Inflammatory macrophage treated with lipopolysaccharide for 1 hour (primary cell): ENCODE data around the gene FBRSL1.
"Not testable (repeated sequence)": the region's sequence is repeated elsewhere in the genome, so short reads cannot be mapped to it uniquely, and the experiment has no call there.

ENCODE experiments used
- DNase-seq, 2 donors: peaks; one replicate each; pipeline ENCODE4 v3.0.0-alpha.2; 2020 to 2022

Gene FBRSL1

DNA sequence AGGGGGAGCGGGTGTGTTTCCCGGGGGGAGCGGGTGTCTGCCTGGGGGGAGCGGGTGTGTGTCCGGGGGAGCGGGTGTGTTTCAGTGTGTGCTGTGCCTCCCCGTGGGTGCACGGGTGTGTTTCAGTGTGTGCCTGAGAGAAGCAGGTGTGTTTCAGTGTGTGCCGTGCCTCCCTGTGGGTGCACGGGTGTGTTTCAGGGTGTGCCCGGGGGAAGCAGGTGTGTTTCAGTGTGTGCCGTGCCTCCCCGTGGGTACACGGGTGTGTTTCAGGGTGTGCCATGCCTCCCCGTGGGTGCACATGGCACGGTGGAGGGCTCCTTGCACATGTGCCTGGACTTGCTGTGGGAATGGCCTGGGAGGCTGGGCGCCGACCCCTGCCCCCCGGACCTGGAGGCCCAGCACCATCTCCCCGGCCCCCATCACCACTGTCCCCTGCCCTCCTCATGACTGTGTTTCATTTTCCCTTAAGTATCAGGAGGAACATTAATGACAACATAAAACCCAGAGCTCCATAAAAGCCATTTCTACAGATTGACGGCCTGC is 38.7 kb downstream of the FBRSL1 start:
- DNase-seq, result no peak

DNA sequence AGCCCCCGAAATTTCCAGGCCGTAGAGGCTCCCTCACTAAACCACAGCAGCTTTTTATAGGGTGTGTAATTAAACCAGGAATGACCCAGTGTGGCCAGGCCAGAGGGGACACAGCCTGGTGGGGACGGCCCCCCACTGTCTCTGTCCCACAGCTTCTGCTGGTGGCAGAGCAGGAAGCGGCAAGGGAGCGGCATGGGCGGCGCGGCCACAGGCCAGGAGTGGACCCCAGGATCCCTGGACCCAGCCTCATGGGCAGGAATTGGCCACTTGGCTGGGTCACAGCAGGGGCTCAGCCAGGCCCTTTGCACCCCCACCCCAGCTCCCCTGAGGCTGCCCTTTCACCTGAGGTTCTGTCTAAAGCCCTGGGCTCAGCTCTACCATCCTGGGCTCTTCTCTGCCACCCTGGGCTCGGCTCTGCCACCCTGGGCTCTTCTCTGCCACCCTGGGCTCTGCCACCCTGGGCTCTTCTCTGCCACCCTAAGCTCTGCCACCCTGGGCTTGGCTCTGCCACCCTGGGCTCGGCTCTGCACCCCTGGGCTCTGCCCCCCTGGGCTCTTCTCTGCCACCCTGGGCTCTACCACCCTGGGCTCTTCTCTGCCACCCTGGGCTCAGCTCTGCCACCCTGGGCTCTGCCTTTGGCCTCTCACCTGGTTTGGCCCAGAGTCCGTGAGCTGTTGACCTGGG is 39.3 kb downstream of the FBRSL1 start:
- no peak for DNase-seq

DNA sequence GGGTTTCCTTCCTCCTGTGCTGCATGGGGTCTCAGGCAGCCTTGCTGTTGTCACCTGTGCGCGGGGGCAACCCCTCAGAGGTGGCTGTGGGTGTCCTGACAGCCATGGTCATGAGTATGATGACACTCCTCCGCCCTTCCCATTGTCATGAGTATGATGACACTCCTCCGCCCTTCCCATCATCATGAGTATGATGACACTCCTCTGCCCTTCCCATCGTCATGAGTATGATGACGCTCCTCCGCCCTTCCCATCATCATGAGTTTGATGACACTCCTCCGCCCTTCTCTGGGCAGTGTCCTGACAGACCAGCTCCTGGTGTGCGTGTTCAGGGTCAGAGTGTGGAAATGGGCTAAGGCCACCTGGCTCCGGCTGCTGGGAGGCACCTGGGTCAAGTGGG is 40.0 kb downstream of the FBRSL1 start:
- DNase-seq, result peak; percentile 74 to 83

DNA sequence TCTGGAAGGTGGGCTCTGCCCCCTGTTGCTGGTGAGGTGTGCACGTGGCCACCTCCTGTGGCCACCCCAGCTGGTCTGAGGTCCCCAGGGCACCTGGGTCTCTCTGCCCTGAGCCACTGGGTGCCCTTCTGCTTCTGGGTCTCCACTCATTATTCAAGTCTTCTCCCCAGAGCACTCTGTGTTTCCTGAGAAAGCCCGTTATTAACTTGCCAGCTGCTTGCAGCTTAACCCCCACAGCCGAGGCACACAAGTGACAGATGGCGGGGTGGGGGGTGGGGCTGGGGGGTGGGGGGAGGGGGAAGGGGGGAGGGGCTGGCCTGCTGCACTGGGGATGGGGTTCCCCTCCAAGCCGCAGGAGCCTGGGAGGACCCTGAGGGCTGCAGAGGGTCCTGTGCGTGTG is 40.5 kb downstream of the FBRSL1 start:
- DNase-seq, result no peak

DNA sequence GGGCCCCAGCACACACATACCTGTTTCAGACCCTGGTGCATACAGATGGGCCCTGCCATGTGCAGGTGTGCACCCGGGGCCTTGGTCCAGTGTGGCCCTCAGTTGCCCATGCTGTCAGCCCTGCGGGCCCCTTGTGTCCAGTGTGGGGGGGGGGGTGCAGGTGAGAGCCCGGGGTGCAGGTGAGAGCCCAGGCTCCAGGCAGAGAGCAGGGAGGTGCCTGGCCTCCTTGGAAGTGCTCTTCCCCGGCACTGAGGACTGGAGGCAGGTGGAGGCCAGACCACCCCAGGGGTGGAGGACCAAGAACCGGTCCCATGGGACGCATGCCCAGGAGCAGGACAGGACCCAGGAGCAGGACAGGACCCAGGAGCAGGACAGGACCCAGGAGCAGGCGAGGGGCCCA is 40.9 kb downstream of the FBRSL1 start:
- DNase-seq, result no peak

DNA sequence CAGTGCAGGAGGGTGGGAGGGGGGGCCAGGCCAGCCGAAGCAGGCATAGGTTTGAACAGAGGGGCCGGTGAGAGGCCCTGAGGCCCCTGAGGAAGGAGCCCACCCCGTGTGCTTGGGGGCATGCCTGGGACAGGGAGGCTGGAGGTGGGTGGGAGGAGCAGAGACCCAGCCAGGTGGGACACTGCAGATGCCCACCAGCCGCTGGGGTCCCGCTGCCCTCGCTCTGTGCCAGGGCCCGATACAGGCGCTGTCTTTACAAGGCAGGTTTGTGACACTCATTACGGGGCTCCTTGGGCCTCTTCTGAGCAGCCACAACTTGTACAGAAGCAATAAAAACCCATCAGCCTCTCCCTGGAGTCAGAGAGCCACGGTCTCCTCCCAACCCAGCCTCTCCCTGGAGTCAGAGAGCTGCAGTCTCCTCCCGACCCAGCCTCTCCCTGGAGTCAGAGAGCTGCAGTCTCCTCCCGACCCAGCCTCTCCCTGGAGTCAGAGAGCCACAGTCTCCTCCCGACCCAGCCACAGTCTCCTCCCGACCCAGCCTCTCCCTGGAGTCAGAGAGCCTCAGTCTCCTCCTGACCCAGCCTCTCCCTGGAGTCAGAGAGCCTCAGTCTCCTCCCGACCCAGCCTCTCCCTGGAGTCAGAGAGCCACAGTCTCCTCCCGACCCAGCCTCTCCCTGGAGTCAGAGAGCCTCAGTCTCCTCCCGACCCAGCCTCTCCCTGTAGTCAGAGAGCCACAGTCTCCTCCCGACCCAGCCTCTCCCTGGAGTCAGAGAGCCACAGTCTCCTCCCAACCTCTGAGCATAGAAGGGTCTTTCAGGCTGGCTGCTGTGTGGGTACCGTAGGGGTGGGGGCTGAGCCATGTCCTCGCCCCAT is 43.0 kb downstream of the FBRSL1 start:
- DNase-seq, result not testable (repeated sequence)

DNA sequence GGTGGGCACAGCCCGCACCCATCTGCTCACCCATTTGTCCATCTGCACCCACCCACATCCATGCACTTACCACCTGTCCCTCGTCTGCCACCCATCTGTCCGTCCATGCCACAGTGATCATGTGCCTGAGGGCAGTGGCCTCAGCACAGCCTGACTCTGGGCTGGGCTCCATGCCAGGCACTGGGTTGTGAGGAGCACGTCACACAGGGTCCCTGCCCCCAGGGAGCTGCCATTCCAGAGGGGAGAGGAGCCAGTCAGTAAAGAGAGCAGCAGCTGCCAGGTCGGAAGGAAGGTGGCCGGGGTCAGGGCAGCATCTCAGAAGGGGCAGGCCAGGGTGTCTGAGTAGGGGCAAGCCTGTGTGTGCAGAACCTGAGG is 43.6 kb downstream of the FBRSL1 start:
- no peak for DNase-seq

DNA sequence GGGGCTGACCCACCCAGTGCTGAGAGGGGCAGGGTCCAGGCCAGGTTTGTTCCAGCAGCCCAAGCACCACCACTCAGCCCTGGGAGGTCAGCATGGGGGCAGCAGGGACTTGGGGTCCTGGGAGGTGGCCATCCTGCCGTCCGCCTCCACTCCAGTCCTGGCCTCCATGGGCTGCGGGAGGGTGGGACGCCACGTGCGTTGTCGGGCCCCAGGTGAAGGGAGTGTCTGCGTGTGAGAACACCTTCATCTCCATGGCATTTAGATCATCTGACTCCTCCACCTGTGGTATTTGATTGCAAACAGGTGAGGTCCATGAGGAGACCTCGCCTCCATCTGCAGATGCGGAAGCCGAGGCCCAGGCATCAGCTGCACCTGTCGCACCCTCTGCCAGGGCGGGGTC is 44.1 kb downstream of the FBRSL1 start:
- no peak for DNase-seq

DNA sequence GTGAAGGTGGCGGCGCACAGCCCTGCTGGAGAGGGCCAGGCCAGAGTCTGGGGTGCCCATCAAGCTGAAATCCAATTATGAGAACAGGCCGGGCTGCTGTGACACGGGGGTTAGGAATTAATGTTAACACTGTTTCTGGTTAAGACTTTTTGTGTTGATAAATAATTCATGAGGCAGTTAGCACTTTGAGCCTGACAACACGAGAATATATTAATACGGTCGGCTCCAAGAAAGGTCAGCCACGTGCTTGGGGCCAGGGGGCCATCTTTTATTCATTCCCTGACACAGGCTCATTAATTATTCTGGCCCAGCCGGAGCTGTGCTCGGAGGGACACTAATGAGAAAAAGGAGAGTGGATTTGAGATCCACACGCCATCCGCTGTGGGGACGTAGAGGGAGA is 45.1 kb downstream of the FBRSL1 start:
- no peak for DNase-seq

DNA sequence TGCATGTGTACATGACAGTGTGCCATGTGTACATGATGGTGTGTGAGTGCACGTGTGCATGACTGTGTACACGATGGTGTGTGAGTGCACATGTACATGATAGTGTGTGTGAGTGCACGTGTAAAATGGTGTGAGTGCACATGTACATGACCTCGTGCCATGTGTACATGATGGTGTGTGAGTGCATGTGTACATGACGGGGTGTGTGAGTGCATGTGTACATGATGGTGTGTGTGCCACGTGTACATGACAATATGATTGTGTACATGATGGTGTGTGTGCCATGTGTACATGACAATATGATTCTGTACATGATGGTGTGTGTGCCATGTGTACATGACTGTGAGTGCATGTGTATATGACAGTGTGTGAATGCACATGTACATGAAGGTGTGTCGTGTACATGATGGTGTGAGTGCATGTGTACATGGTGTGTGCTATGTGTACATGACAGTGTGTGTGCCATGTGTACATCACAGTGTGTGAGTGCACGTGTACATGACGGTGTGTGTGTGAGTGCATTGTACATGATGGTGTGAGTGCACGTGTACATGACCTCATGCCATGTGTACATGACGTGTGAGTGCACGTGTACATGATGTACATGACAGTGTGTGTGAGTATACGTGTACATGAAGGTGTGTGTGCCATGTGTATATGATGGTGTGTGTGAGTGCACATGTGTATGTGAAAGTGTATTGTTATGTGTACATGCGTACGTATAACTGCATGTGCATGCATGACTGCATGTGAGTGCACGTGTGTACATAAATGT is 46.3 kb downstream of the FBRSL1 start:
- DNase-seq, result no peak

DNA sequence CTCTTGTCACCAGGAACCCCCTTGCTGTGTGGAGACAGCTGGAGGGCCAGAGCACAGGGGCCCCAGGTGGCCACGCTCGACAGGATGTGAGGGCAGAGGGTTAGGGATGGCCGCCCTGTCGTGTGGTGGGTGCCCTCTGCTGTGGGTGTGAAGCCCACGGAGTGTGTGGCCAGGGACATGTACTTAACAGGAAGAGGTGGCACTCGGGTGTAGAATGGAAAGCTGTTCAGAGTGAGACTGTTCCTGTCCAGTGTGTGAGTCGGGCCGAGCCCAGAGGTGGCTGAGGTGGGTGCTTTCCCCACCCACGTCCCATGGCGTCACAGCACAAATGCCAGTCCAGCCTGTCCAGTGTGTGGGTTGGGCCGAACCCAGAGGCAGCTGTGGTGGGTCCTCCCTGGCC is 47.1 kb downstream of the FBRSL1 start:
- DNase-seq, result peak in 1 of 2 donors; percentile 12

DNA sequence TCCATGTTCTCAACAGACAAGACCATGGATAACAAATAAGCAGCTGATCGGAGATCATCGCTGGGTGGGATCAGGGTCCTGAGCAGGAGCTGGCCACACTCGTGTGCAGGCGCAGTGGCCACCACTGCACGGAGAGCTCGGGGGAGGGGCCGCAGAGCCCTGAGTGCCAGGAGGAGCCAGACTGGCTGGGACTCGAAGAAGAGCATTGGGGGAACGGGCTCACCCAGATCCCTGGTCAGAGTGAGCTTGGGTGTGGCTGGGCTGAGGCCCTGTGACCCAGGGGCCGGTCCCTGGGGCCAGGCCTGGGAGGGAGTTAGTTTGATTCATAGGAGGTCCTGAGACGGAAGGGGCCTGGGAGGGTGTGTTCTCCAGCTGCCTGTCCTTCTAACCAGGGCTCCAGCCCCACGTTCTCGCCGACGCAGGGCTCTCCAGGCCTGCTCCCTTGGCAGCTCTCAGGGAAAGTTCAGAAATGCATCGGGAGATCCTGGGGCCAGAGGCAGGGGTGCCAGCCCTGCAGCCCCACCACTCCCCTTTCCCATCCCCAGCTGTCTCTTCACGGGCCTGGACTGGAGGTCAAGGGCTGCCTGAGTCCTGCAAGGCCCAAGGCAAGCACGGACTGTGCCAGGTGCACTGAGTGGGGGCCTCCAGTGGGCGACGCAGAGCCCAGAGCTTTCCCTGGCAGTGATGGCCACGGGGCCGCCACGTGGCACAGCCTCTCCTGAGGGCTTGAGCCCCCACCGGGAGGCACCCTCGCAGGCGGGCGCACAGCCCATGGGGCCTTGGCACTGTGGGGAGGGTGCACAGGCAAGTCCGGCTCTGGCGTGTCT is 48.1 kb downstream of the FBRSL1 start:
- no peak for DNase-seq

DNA sequence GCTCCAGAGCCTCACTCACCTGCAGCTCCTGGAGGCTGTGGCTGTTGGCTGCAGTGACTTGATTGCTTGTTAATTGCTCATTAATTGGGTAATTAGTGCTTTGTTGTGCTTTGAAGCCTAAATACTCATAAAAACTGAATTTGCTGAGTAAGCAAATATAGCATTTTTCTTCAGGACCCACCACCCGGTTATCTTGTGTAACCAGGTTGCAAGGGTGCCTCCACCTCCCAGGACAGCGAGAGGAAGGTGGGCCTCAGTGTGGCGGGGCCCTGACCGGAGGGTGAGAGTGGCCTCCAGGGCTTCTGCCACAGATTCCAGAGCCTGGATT is 48.7 kb downstream of the FBRSL1 start:
- DNase-seq, result no peak

DNA sequence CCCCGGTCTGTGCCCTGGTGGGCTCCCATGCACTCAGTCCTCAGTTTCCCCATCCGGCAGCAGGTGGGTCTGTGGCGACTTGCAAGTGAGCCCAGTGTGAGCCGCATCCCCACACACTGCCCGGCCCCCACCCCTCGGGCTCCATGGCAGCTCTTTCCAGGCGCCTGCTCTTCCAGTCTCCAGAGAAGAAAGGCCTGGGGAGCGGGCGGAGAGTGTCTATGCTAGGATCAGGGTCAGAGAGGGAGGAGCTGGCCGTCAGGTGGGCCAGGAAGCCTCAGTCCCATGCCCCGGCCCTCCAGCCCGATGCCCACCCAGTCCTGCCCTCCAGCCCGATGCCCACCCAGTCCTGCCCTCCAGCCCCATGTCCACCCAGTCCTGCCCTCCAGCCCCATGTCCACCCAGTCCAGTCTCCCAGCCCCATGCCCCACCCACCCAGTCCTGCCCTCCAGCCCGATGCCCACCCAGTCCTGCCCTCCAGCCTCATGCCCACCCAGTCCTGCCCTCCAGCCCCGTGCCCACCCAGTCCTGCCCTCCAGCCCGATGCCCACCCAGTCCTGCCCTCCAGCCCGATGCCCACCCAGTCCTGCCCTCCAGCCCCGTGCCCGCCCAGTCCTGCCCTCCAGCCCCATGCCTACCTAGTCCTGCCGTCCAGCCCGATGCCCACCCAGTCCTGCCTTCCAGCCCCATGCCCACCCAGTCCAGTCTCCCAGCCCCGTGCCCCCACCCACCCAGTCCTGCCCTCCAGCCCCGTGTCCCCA is 49.2 kb downstream of the FBRSL1 start:
- no peak for DNase-seq

DNA sequence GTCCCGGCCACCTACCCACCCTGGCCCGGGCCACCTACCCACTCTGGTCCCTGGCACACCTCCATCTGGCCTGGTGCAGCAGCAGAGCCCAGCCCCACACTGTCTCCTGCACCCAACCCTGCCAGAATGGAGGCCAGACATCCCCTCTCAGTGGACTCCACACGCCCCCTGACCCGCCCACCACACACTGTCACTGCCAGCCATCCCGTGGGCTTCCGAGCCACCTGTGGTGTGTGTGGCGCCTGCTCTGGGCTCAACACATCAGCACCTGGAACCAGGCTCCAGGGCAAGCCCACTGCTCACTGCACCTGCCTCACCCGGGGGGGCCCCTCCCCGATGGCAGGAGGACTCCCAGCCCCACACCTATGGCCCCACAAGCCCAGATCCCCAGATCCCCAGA is 50.5 kb downstream of the FBRSL1 start:
- no peak for DNase-seq

DNA sequence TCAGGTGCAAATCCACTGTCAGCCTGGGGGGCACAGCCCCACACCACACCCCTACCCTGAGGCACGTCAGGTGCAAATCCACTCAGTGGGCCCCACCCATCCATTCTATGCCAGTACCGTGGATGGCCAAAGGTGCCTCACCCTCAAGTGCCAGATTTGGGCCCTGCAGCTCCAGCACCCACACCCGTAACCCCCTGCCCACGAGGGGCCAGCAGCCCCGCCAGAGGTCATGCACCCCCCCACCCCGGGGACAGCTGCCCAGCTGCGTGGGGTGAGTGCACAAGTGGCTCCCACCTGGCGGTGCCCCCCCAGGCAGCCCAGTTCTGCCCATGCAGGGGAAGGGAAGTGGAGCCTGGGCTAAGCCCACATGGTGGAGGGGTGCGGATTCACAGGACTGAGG is 51.2 kb downstream of the FBRSL1 start:
- no peak for DNase-seq

DNA sequence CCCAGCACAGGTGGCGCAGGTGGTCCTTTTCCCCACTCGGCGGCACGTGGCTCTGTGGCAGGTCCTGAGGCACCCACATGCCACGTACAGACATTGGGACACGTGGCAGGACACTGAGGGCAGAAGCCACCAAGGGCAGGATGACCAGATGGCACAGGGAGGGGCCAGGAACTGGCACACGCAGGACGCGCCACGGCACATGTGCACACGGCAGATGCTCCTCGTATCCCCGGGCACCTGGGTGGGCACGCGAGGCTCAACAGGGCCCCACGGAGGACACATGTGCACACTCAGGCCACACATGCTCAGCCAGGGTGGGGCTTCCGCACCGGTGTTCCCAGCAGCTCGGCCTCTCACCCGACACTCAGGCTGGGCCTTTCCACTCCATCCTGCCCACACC is 52.0 kb downstream of the FBRSL1 start:
- no peak for DNase-seq

DNA sequence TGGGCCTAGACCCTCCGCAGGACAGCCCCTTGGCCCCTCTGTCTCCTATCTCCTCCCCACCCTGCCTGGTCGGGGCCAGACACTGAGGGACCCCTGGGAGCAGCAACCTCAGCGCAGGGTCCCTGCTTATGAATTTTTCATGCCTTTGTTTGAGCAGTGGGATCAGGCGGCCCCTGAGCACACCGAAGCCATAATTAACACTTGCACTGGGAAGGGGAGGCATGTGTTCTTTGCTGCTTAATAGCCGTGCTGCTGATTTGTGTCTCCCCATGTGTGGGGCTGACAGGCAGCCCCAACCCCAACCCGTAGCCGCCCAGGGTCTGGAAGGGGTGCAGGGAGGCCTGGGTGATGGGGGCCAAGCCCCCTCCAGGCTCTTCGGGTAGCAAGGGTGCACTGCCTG is 52.7 kb downstream of the FBRSL1 start:
- no peak for DNase-seq

DNA sequence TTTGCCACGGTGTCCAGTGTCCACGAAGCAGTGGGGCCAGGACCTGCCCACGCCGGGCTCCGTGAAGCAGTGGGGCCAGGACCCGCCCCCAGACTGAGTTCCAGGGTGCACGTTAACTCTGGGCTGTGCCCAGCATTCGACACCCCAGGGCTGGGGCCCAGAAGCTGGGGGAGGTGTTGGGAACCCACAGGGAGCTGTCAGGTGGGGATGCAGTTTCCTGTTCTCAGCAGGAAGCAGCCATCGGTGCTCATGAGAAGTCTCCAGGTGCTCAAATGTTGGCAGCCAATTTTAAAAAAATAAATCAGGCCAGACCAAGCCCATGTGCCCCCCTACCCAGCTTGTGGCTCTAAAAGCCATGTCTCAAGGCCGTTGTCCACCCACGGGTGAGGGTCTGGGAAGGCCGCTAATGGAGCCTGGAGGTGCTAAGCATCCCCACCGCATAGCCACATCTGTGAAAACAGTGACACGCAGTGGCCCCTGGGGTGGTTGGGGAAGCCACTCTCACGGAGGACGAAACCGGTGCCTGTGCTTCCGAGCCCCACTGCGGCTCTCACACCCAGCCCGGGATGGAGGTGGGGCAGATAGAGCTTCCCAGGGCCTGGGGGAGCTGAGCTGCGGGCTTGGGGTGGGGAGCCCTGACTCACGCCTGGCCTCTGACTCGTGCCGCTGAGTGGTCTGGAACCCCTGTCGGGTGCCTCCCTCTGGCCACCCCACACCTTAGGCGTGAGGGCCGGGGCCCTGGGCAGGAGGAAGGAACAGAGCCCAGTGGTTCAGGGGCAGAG is 53.5 kb downstream of the FBRSL1 start:
- DNase-seq, result no peak

DNA sequence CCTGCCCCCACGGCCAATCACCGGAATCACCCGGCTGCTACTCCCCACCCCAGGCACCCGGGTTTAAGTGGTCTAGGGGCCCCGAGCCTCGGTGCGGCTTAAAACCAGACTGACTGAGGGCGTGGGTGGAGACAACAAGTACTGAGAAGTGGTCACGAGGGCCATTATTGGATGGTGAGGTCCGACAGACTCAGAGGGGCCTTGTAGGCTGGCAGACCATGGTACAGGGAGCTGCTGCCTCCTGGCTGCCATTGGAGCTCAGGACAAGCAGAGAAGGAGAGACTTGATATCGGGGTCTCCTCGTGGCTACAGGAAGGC is 54.1 kb downstream of the FBRSL1 start:
- no peak for DNase-seq

DNA sequence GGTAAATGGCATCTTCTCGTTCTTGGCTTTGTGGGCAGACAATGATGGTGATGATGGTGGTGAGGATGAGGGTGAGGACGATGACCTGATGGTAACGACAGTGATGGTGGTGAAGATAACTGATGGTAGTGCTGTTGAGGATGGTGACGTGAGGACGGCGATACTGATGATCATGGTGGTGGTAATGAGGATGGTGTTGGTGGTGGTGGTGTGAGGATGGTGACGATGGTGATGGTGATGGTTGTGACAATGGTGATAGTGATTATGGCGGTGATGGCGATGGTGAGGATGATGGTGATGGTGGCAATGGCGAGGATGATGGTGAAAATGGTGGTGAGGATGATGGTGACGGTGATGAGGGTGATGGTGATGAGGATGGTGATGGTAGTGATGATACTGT is 54.5 kb downstream of the FBRSL1 start:
- DNase-seq, result no peak
